Neural crest cell (in vitro differentiated cells): ENCODE results near the gene GCG. TPM values are rescaled to one million over a fixed set of nuclear protein-coding genes. Genes with fewer than 3 reads are reported as not detected.

Source experiments
- DNase-seq: peaks from one replicate; pipeline ENCODE4 v3.0.0; 2021; ENCODE audit warnings: low read depth, mixed read lengths, low spot score
- H3K27ac Mint-ChIP-seq: one replicate; pipeline ENCODE4 v1.8.0; 2021; ENCODE audit warnings: mild to moderate bottlenecking, mixed read lengths; ENCODE audit not compliant: unreplicated experiment
- H3K27me3 Mint-ChIP-seq: 2 replicates; pipeline ENCODE4 v1.8.0; 2021; ENCODE audit warnings: low read depth, mild to moderate bottlenecking, mixed read lengths
- H3K36me3 Mint-ChIP-seq: 2 replicates; pipeline ENCODE4 v1.8.0; 2021; ENCODE audit warnings: low read depth, mild to moderate bottlenecking, mixed read lengths
- H3K4me1 Mint-ChIP-seq: 2 replicates; pipeline ENCODE4 v1.8.0; 2021; ENCODE audit warnings: mixed read lengths
- H3K4me3 Mint-ChIP-seq: one replicate; pipeline ENCODE4 v1.8.0; 2021; ENCODE audit warnings: mild to moderate bottlenecking, mixed read lengths
- H3K9me3 Mint-ChIP-seq: 2 replicates; pipeline ENCODE4 v1.8.0; 2021; ENCODE audit warnings: mixed read lengths
- total RNA-seq: library from RNA; stranded (reverse); gene quantifications from 2 replicates; pipeline ENCODE4 v1.2.1, GENCODE V29; 2021
- TF ChIP-seq, protein P1 (sequence below): fragments of 200-600 bp; sonication (generic); conservative IDR thresholded peaks from 2 replicates; pipeline ENCODE4 v1.5.0; 2021; ENCODE audit warnings: antibody characterized with exemption, mild to moderate bottlenecking

The GCG gene
- total RNA-seq, 1 donor from 2014 or later, result not detected

DNA sequence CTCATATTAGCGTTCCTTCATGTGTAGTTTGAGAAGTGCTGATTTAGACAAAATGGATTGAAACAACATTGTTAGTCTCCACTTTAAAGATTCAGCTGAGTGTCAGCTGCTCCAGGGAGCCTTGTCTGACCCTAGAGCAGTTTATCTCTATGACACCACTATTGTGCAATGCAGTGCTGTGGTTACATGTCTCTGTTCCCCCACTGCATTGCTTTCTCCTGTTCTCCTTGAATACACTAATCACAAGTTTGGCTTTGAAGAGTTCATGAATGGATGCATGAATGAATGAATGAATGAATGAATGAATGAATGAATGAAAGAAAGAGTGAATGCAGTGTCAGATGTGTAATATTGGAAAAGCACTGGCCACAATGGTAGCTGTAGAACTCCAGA, 38.3 kb downstream of the GCG start:
- no peak overlapping the region for H3K4me3 Mint-ChIP-seq
- H3K36me3 Mint-ChIP-seq, result peaks cover 7% of the 10 kb centered on the region

DNA sequence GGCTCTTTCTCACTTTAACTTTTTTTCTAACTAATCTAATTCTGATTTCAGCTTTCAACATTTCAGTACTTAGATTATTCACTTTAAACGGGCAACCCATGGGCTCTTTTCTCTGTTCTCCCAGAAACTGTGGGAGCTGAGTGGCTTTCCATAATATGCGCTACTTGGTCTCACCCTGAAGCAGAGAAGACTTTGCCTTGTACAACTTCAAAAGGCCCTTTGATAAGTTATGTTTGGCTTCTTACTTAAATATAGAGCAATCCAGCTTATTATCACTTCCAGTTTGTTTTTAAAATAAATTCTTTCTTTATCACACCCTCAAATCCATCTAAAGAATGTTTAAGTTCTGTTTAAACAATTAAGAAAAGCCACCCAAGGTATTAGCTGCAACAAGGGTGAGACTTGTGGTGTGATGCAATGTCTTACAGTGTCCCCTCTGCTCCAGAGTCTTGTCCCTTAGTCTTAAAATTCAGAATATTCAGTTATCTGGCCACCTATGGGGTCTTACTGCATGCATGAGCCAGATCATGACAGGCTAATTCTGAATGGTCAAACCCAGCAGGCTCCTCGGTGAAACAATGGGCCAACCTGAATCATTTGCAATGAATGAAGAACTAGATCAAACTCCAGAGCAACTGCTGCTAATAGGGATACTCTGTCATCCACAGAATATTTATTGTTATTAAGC, 38.8 kb downstream of the GCG start:
- peaks cover 7% of the 10 kb centered on the region for H3K36me3 Mint-ChIP-seq
- TF ChIP-seq, protein P1, sequence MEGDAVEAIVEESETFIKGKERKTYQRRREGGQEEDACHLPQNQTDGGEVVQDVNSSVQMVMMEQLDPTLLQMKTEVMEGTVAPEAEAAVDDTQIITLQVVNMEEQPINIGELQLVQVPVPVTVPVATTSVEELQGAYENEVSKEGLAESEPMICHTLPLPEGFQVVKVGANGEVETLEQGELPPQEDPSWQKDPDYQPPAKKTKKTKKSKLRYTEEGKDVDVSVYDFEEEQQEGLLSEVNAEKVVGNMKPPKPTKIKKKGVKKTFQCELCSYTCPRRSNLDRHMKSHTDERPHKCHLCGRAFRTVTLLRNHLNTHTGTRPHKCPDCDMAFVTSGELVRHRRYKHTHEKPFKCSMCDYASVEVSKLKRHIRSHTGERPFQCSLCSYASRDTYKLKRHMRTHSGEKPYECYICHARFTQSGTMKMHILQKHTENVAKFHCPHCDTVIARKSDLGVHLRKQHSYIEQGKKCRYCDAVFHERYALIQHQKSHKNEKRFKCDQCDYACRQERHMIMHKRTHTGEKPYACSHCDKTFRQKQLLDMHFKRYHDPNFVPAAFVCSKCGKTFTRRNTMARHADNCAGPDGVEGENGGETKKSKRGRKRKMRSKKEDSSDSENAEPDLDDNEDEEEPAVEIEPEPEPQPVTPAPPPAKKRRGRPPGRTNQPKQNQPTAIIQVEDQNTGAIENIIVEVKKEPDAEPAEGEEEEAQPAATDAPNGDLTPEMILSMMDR, result no peak
- H3K4me1 Mint-ChIP-seq, result peaks cover under 1% of the 10 kb centered on the region
- no peak overlapping the region for H3K4me3 Mint-ChIP-seq
- peaks cover 6% of the 10 kb centered on the region for H3K9me3 Mint-ChIP-seq
- DNase-seq, result no peak
- no peaks in the 10 kb centered on the region for H3K27me3 Mint-ChIP-seq
- no peak overlapping the region for H3K27ac Mint-ChIP-seq

More for the DNA sequence above, 38.3 kb downstream of the GCG start:
- no peaks in the 10 kb centered on the region for H3K27me3 Mint-ChIP-seq
- DNase-seq, result no peak
- TF ChIP-seq, protein P1, result no peak
- peaks cover 6% of the 10 kb centered on the region for H3K9me3 Mint-ChIP-seq
- H3K4me1 Mint-ChIP-seq, result no peaks in the 10 kb centered on the region
- no peak overlapping the region for H3K27ac Mint-ChIP-seq

DNA sequence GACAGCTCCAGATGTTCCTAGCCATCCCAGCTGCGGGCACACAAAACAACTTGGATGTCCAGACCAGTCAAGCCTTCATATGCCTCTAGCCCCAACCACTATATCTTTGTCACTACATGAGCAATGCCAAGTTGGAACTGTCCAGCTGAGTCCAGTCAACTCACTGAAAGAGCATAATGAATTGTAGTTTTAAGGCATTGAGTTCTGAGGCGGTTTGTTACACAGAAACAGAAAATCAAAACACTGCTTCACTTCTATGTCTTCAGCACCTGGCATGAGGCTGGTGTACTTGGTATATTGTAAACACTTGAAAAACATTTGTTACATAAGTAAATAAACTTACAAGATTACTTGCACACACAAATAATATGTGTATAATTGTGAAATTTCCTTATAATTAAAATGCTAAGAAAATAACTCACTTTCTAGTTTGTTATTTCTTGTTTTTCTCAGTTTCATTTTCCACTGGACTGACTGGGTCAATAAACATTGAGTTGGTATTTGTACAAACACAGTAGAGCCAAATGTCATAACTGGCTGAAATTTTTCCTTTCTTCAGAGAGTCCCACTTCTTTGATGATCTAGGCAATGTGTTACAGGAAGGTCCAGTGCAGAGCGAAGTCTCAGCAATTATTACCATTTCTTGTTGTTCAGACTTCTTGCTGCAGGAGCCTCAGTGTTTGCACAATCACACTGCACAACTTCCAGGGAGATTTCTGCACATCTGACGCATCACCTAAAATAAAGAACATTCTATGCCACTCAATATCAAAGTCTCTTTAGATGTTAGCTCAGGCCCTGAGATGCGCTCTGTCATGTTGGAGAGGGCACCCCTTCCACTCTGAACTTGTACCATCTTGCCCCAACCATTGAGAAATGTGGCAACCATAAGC, 39.8 kb downstream of the GCG start:
- no peak overlapping the region for H3K27ac Mint-ChIP-seq
- peaks cover 7% of the 10 kb centered on the region for H3K36me3 Mint-ChIP-seq
- no peaks in the 10 kb centered on the region for H3K27me3 Mint-ChIP-seq
- peaks cover 3% of the 10 kb centered on the region for H3K4me1 Mint-ChIP-seq
- no peak overlapping the region for H3K4me3 Mint-ChIP-seq
- no peak for DNase-seq
- peaks cover 6% of the 10 kb centered on the region for H3K9me3 Mint-ChIP-seq
- TF ChIP-seq, protein P1, result no peak

DNA sequence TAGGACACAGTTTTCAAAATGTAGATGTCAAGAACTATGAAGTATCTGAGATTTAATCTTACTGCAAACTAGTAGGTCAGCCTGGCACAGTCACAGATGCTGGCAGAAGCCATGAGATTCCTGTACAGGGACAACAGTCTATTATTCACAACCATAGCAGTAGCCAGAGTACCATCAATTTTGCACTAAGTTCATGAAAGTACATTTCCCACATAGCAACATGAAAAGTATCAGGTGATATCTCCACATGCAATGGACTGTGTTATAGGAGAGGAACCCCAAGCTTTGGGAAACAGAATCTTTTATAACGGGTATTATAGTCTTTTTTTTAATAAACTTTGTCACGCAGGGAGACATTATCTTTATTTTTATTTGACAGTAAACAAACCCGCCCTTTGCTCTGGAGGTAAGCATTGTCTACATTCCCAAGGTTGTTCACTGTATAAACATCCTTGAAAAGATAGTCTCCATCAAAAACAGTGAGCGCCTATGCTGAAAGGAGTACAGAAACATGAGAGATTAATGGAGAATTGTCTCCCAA, 44.6 kb downstream of the GCG start:
- DNase-seq, result no peak
- no peak overlapping the region for H3K27ac Mint-ChIP-seq
- no peaks in the 10 kb centered on the region for H3K27me3 Mint-ChIP-seq
- peaks cover 3% of the 10 kb centered on the region for H3K9me3 Mint-ChIP-seq
- no peak overlapping the region for H3K4me3 Mint-ChIP-seq
- H3K36me3 Mint-ChIP-seq, result no peaks in the 10 kb centered on the region
- H3K4me1 Mint-ChIP-seq, result peaks cover 3% of the 10 kb centered on the region
- TF ChIP-seq, protein P1, result no peak

DNA sequence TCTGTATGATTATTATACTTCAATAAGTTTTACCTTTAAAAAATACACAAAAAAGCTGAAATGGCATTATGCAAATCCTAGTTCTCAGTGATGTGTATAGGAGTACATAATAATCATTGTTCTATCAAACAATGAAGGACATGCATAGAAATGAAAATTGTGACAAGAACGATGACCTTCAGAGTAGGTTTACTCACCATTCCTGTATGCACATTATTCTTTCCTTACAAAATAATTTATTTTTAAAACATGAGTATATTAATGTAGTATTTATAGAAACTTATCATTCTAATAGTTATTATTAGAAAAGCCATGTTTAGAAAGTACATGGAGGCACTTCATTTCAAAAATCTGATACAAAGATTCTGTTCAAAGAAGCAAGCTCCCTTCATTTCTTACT, 45.3 kb downstream of the GCG start:
- H3K27ac Mint-ChIP-seq, result no peak overlapping the region
- H3K36me3 Mint-ChIP-seq, result no peaks in the 10 kb centered on the region
- no peaks in the 10 kb centered on the region for H3K27me3 Mint-ChIP-seq
- peaks cover 3% of the 10 kb centered on the region for H3K4me1 Mint-ChIP-seq
- DNase-seq, result no peak
- H3K9me3 Mint-ChIP-seq, result peaks cover 3% of the 10 kb centered on the region
- TF ChIP-seq, protein P1, result no peak
- no peak overlapping the region for H3K4me3 Mint-ChIP-seq
